Left renal cortex interstitium (tissue), 4 donors: Measurements from ENCODE around the gene APPL1. TPM values are rescaled to one million over a fixed set of nuclear protein-coding genes. Genes with fewer than 3 reads are reported as not detected.

Experiments
- DNase-seq, 4 donors: peaks; one replicate each; pipeline ENCODE4 v3.0.0-alpha.2; 2013; ENCODE audit warnings: low read depth in 4 of 4, low spot score in 2 of 4, missing footprints in 1 of 4
- polyA plus RNA-seq, 4 donors: library from polyadenylated mRNA; unstranded; fragments of 120-200 nt; gene quantifications; one replicate each; pipeline ENCODE4 v1.2.1, GENCODE V29; 2013; ENCODE audit not compliant: insufficient read length in 4 of 4

The APPL1 gene
- polyA plus RNA-seq = 10 to 100 TPM; 45.1 to 49.7 (median 46.2) TPM

- DNase-seq = peak; percentile 75 to 91 (median 87)
Observed at GRCh38 chr3:57227204-57227929, at the start of gene APPL1. Gene APPL1 (plus strand): TSS chr3:57227729. CDS start chr3:57227884, 155 bp downstream.

GRCh38 chr3:57179580-57180410, 47.7 kb upstream of the APPL1 start:
- no peak for DNase-seq

GRCh38 chr3:57184526-57184925, 43.0 kb upstream of the APPL1 start:
- no peak for DNase-seq

- DNase-seq = no peak
Observed at GRCh38 chr3:57192028-57192427, 35.5 kb upstream of the APPL1 start.

- no peak for DNase-seq
Observed at GRCh38 chr3:57194641-57195040, 32.9 kb upstream of the APPL1 start.

- no peak for DNase-seq
Observed at GRCh38 chr3:57199895-57200297, 27.6 kb upstream of the APPL1 start, which contains the start of gene HESX1. Gene HESX1 (minus strand): TSS chr3:57199978. CDS start chr3:57199918, 60 bp downstream.

GRCh38 chr3:57206423-57206822, 21.1 kb upstream of the APPL1 start:
- DNase-seq = no peak

- DNase-seq = no peak
Observed at GRCh38 chr3:57221883-57222282, 5.6 kb upstream of the APPL1 start.

GRCh38 chr3:57224856-57225255, 2.7 kb upstream of the APPL1 start:
- no peak for DNase-seq

GRCh38 chr3:57226176-57226575, 1.4 kb upstream of the APPL1 start:
- no peak for DNase-seq

- DNase-seq = peak; percentile 34 to 64 (median 49)
Observed at GRCh38 chr3:57227930-57228751, 612 bp downstream of the APPL1 start.

- no peak for DNase-seq
Observed at GRCh38 chr3:57230006-57230405, 2.5 kb downstream of the APPL1 start.

- no peak for DNase-seq
Observed at GRCh38 chr3:57233799-57234198, 6.3 kb downstream of the APPL1 start.

- DNase-seq = no peak
Observed at GRCh38 chr3:57234613-57235575, 7.4 kb downstream of the APPL1 start.

GRCh38 chr3:57244946-57245345, 17.4 kb downstream of the APPL1 start:
- no peak for DNase-seq

GRCh38 chr3:57252404-57252803, 24.9 kb downstream of the APPL1 start:
- no peak for DNase-seq

- no peak for DNase-seq
Observed at GRCh38 chr3:57256844-57257243, 29.3 kb downstream of the APPL1 start.

- no peak for DNase-seq
Observed at GRCh38 chr3:57257678-57258077, 30.1 kb downstream of the APPL1 start.

- DNase-seq = no peak
Observed at GRCh38 chr3:57261119-57261518, 33.6 kb downstream of the APPL1 start.

GRCh38 chr3:57261929-57262328, 34.4 kb downstream of the APPL1 start:
- no peak for DNase-seq
